Natural killer cell (primary cell): ENCODE results near the gene FKBP1A. TPM values are rescaled to one million over a fixed set of nuclear protein-coding genes. Genes with fewer than 3 reads are reported as not detected.

Source experiments
- ATAC-seq, 3 donors: fragments of 150-1000 bp in 2 of 3; fragments of 200-7000 bp in 1 of 3; cut with Tn5 transposase; 1 replicate in 1 of 3; 2 replicates in 2 of 3; pipeline ENCODE4 v1.10.0; 2021; ENCODE audit warnings: mild to moderate bottlenecking in 2 of 3, moderate library complexity in 2 of 3
- DNase-seq, 2 donors: peaks; one replicate each; pipeline versions ENCODE4 v3.0.0 to v3.0.0-alpha.2; 2013 to 2021; ENCODE audit warnings: mixed read lengths in 1 of 2
- H3K27ac ChIP-seq: one replicate; pipeline ENCODE4 v1.5.1; 2013; ENCODE audit warnings: mild to moderate bottlenecking, low read length
- H3K27me3 ChIP-seq: one replicate; pipeline ENCODE4 v1.6.1; 2013; ENCODE audit warnings: low read length; ENCODE audit not compliant: control insufficient read depth, insufficient read depth
- H3K36me3 ChIP-seq: one replicate; pipeline ENCODE4 v1.6.1; 2013; ENCODE audit warnings: low read length; ENCODE audit not compliant: control insufficient read depth, insufficient read depth
- H3K4me1 ChIP-seq: one replicate; pipeline ENCODE4 v1.6.1; 2013; ENCODE audit warnings: low read length; ENCODE audit not compliant: control insufficient read depth, insufficient read depth
- H3K4me3 ChIP-seq: one replicate; pipeline ENCODE4 v1.5.1; 2013; ENCODE audit warnings: low read length
- H3K9me3 ChIP-seq: one replicate; pipeline ENCODE4 v1.6.1; 2013; ENCODE audit warnings: low read length; ENCODE audit not compliant: control insufficient read depth, insufficient read depth
- H3K27ac Mint-ChIP-seq, 2 donors: one replicate each; pipeline ENCODE4 v1.8.0; 2022; ENCODE audit warnings: mild to moderate bottlenecking in 2 of 2, mixed read lengths in 2 of 2, moderate library complexity in 1 of 2
- H3K27me3 Mint-ChIP-seq, 2 donors: one replicate each; pipeline ENCODE4 v1.8.0; 2022; ENCODE audit warnings: low read depth in 2 of 2, mixed read lengths in 2 of 2
- H3K36me3 Mint-ChIP-seq: one replicate; pipeline ENCODE4 v1.8.0; 2022; ENCODE audit warnings: mixed read lengths
- H3K4me1 Mint-ChIP-seq, 2 donors: one replicate each; pipeline ENCODE4 v1.8.0; 2022; ENCODE audit warnings: mixed read lengths in 2 of 2
- H3K4me3 Mint-ChIP-seq: one replicate; pipeline ENCODE4 v1.8.0; 2022; ENCODE audit warnings: mild to moderate bottlenecking, moderate library complexity, mixed read lengths
- H3K9me3 Mint-ChIP-seq, 2 donors: one replicate each; pipeline ENCODE4 v1.8.0; 2022; ENCODE audit warnings: mixed read lengths in 2 of 2
- WGBS: methylation state at CpG from one replicate; pipeline ENCODE4 v1.1.7; 2013; ENCODE audit warnings: missing lambda C conversion rate; ENCODE audit not compliant: insufficient coverage; 5-methylcytosine and 5-hydroxymethylcytosine counted together
- intact Hi-C: fragments of 100-400 bp; cut with micrococcal nuclease; formaldehyde crosslinking; loops from one replicate; pipeline ENCODE4 v1.14.2; 2022
- total RNA-seq, 4 donors: library from RNA; stranded (reverse); fragments of 120-200 nt in 1 of 4; gene quantifications; one replicate each; pipeline versions ENCODE4 v1.2.3 to v1.2.4, GENCODE V29; 2013 to 2022
- TF ChIP-seq, protein P1 (sequence below): fragments of 200-600 bp; IDR thresholded peaks from one replicate; pipeline ENCODE4 v1.8.0; 2022; ENCODE audit warnings: antibody characterized with exemption

FKBP1A gene
- total RNA-seq, 3 donors from 2014 or later (not counting 1 experiment from before 2014, with no cell fraction given) = 74.6 to 76.4 (median 75.4) TPM

DNA sequence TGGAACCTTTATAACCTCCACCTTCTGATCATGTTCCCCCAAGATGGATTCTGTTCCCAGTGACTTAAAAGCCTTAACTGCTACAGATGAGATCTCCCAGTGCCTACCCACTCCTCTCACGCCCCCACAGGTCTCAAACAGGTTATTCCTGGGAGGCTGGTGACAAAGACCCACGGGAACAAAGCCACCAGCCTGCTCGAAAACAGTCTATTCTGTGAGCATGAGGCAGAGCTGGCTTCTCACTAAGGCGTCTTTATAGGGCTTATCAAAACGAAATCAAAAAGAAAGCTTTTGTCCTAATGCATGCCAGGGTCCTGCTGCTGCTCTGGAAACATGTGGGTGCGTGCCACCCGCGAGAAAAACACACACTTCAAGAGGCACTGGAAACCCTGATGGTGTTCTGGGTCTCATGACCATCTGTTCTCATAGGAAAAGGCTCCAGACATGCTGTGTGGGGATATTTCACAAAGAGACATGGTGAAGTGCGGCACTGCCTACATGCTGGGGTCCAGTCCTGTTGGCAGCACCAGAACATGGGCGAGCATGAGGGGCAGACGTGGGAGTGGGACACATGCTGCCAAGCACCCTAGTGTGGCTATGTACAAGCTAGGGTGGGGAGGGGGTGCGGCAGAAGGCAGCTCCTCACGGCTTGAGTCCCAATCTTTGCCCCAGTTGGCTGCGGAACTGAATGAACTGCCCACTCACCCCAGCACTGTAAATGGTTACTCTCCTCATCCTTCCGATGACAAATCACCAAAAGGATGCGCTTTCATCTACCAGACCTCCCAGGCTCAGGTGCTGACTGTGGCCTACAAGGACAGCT, 2.1 kb downstream of the FKBP1A start:
- Mint-ChIP-seq H3K27ac (peak overlapping the region in 1 of 2 donors; percentile 90), H3K4me1 (peaks cover 45 to 63% of the 10 kb centered on the region in 2 donors), H3K4me3 (peak overlapping the region; percentile 69), H3K9me3 (no peaks in the 10 kb centered on the region), H3K27me3 (peaks cover 4 to 9% of the 10 kb centered on the region in 2 donors), H3K36me3 (no peaks in the 10 kb centered on the region)
- peaks cover 48% of the 10 kb centered on the region for H3K4me1 ChIP-seq
- no peak overlapping the region for H3K4me3 ChIP-seq
- no peaks in the 10 kb centered on the region for H3K27me3 ChIP-seq
- H3K27ac ChIP-seq = no peak overlapping the region
- peaks cover 3% of the 10 kb centered on the region for H3K36me3 ChIP-seq
- ATAC-seq (no peak), DNase-seq (peak in 1 of 2 donors; percentile 27)
- WGBS = 68% methylated on average over 16 of the region's 16 CpGs
- TF ChIP-seq, protein P1, sequence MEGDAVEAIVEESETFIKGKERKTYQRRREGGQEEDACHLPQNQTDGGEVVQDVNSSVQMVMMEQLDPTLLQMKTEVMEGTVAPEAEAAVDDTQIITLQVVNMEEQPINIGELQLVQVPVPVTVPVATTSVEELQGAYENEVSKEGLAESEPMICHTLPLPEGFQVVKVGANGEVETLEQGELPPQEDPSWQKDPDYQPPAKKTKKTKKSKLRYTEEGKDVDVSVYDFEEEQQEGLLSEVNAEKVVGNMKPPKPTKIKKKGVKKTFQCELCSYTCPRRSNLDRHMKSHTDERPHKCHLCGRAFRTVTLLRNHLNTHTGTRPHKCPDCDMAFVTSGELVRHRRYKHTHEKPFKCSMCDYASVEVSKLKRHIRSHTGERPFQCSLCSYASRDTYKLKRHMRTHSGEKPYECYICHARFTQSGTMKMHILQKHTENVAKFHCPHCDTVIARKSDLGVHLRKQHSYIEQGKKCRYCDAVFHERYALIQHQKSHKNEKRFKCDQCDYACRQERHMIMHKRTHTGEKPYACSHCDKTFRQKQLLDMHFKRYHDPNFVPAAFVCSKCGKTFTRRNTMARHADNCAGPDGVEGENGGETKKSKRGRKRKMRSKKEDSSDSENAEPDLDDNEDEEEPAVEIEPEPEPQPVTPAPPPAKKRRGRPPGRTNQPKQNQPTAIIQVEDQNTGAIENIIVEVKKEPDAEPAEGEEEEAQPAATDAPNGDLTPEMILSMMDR = no peak
- H3K9me3 ChIP-seq = no peaks in the 10 kb centered on the region
- intact Hi-C loops = no loop called here

DNA sequence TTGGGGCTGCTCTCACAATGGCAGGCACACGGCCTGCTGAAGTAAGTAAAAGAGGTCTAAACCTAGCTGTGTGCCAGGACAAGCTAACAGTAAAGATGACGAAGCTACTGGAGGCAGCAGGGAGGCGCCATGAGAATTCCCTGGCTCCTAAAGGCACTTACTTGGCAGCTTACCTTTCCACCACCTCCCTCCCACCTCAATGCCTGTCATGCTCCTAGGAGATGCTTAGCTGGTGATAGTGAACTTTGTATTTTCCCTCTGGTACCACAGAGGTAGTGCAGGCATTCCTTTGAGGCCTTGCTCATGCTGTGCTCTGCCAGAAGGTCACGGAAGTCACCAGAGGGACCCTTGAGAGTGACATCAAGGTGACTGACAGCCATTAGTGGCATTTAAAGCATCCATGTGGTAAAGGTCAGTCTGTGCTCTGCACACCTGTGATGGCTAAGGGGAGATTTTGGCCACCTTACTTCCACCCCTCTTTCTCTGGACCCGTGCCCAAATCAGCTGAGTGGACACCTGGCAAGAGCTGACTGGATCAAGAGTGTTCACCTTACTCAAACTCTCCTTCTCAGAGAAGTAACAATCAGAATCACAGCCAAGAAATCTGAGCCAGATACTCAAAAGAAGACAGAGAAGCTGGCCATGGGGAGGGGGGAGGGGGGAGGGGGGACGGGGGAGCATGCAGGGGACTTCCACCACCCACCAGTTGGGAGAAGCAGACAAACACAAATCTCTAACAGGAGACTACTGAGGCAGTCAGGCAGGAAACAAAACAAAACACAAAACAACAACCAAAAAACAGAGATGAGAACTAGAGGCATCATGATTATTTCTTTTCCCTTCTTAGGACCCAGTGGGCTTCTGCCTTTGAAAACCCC, 2.9 kb downstream of the FKBP1A start:
- ATAC-seq = no peak
- Histone ChIP-seq H3K27me3 (no peaks in the 10 kb centered on the region), H3K4me1 (peaks cover 48% of the 10 kb centered on the region), H3K36me3 (peaks cover 3% of the 10 kb centered on the region), H3K4me3 (no peak overlapping the region), H3K27ac (no peak overlapping the region), H3K9me3 (no peaks in the 10 kb centered on the region)
- peak in 1 of 2 donors; percentile 60 for DNase-seq
- TF ChIP-seq, protein P1 = no peak
- H3K4me3 Mint-ChIP-seq = peak overlapping the region; percentile 55
- peaks cover 50 to 70% of the 10 kb centered on the region in 2 donors for H3K4me1 Mint-ChIP-seq
- H3K27me3 Mint-ChIP-seq = peaks cover 0 to under 1% of the 10 kb centered on the region in 2 donors
- no peaks in the 10 kb centered on the region for H3K36me3 Mint-ChIP-seq
- intact Hi-C loops = no loop called here
- 84% methylated on average over 4 of the region's 6 CpGs for WGBS
- peak overlapping the region in 1 of 2 donors; percentile 70 for H3K27ac Mint-ChIP-seq
- H3K9me3 Mint-ChIP-seq = no peaks in the 10 kb centered on the region

DNA sequence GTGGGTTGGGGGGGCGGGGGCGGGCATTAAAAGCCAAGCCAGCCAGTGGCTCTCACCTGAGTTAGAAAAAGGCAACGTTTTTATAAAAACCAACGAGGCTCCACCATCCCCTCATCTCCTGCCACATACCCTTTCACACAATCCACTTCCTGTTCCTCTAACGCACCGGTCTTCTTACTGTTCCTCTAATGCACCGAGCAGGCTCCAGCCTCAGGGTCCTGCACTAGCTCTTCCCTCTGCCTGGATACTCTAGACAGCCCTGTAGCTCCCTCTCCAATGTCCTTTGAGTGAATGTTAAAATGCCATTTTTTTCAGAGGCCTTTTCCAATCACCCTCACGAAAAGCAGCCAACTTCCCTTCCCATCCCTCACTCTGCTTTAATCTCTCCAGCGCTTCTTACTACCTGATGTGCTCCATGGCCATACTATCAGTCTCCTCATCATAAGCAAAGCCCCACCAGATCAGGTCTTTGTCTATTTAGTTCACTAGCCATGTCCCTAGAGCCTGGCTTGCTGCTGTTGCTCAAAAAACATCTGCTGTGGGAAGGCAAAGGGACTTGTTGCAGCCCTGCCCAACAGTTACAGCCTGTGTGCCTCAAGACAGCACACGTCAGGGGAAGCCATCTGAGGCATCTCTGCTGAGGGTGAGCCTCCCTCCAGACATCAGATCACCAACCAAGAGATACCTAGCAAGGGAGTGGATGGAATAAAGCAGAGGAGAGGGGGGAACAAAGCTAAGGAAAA, 3.9 kb downstream of the FKBP1A start:
- ATAC-seq (no peak), DNase-seq (peak in 1 of 2 donors; percentile 54)
- Mint-ChIP-seq H3K9me3 (no peaks in the 10 kb centered on the region), H3K36me3 (no peaks in the 10 kb centered on the region), H3K27me3 (no peaks in the 10 kb centered on the region), H3K27ac (peak overlapping the region; percentile 70 to 84), H3K4me1 (peaks cover 54 to 71% of the 10 kb centered on the region in 2 donors), H3K4me3 (peak overlapping the region; percentile 54)
- H3K27me3 ChIP-seq = no peaks in the 10 kb centered on the region
- TF ChIP-seq, protein P1 = no peak
- intact Hi-C loops = no loop called here
- no peaks in the 10 kb centered on the region for H3K9me3 ChIP-seq
- H3K36me3 ChIP-seq = peaks cover 3% of the 10 kb centered on the region
- WGBS = 16% methylated on average over 10 of the region's 10 CpGs
- peak overlapping the region; percentile 11 for H3K27ac ChIP-seq
- peaks cover 48% of the 10 kb centered on the region for H3K4me1 ChIP-seq
- no peak overlapping the region for H3K4me3 ChIP-seq
